OCI-LY1 (cell line): ENCODE measurements around the gene IGF2R.

Experiments
- EZH2 ChIP-seq: fragments of 200-600 bp; sonication (generic), shearing (Covaris generic); IDR thresholded peaks from 2 replicates; pipeline ENCODE4 v1.8.0; 2017; ENCODE audit warnings: borderline replicate concordance, mixed run types, mild to moderate bottlenecking, antibody characterized with exemption, low read length, moderate library complexity, mixed read lengths
- TF ChIP-seq, protein P1 (sequence below): fragments of 200-600 bp; sonication (generic), shearing (Covaris generic); IDR thresholded peaks from 2 replicates; pipeline ENCODE4 v1.5.1; 2017; ENCODE audit warnings: mild to moderate bottlenecking, antibody characterized with exemption, low read length, moderate library complexity, mixed read lengths

DNA sequence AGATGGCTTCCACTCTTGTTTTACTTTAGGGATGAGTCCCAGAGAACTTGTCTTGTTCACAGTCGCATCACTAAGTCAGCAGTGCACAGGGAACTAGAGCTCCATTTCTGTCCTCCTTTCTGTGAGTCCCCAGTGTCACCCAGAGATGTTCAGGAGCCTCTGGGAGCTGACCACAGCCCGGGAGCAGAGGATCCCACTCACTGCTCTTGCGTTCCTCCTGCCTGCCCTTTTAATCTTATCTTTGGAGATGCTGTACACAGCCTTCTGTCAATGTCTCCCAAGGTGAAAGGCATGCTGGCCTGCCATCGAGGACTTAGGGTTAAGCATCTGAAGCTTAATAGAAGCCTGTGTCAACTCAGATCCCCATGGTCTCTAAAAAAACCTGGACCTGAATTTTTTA, 71.2 kb downstream of the IGF2R start:
- TF ChIP-seq, protein P1, sequence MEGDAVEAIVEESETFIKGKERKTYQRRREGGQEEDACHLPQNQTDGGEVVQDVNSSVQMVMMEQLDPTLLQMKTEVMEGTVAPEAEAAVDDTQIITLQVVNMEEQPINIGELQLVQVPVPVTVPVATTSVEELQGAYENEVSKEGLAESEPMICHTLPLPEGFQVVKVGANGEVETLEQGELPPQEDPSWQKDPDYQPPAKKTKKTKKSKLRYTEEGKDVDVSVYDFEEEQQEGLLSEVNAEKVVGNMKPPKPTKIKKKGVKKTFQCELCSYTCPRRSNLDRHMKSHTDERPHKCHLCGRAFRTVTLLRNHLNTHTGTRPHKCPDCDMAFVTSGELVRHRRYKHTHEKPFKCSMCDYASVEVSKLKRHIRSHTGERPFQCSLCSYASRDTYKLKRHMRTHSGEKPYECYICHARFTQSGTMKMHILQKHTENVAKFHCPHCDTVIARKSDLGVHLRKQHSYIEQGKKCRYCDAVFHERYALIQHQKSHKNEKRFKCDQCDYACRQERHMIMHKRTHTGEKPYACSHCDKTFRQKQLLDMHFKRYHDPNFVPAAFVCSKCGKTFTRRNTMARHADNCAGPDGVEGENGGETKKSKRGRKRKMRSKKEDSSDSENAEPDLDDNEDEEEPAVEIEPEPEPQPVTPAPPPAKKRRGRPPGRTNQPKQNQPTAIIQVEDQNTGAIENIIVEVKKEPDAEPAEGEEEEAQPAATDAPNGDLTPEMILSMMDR, result no peak
- no peak for TF ChIP-seq EZH2
